GM18517 (cell line): ENCODE measurements around the gene SAMD1.

Experiments
- ATAC-seq: cut with Tn5 transposase; IDR thresholded peaks from one replicate; pipeline ENCODE4 v1.9.1; 2021; ENCODE audit warnings: mild to moderate bottlenecking, moderate library complexity; ENCODE audit not compliant: unreplicated experiment

SAMD1 gene

GRCh38 chr19:14090509-14091080 lies at the start of gene SAMD1:
TSS of gene SAMD1 (minus strand) at chr19:14090751.
- no peak for ATAC-seq

GRCh38 chr19:14139944-14140343 lies 49.4 kb upstream of the SAMD1 start:
- no peak for ATAC-seq

GRCh38 chr19:14138576-14139265 lies 48.2 kb upstream of the SAMD1 start:
- ATAC-seq = no peak

- ATAC-seq = peak; percentile 90
Measured at GRCh38 chr19:14136509-14137281, 46.1 kb upstream of the SAMD1 start, which contains the start of gene ASF1B. TSS of gene ASF1B (minus strand) at chr19:14136589. CDS start at chr19:14136456, 133 bp downstream.

- no peak for ATAC-seq
Measured at GRCh38 chr19:14135985-14136508, 45.5 kb upstream of the SAMD1 start.

- no peak for ATAC-seq
Measured at GRCh38 chr19:14135355-14135754, 44.8 kb upstream of the SAMD1 start.

- ATAC-seq = no peak
Measured at GRCh38 chr19:14127929-14128509, 37.5 kb upstream of the SAMD1 start.

- no peak for ATAC-seq
Measured at GRCh38 chr19:14127176-14127575, 36.6 kb upstream of the SAMD1 start.

GRCh38 chr19:14122924-14123323 lies 32.4 kb upstream of the SAMD1 start:
- no peak for ATAC-seq

- no peak for ATAC-seq
Measured at GRCh38 chr19:14120497-14120780, 29.9 kb upstream of the SAMD1 start.

- ATAC-seq = no peak
Measured at GRCh38 chr19:14119644-14120496, 29.3 kb upstream of the SAMD1 start.

GRCh38 chr19:14119146-14119545 lies 28.6 kb upstream of the SAMD1 start:
- ATAC-seq = no peak

GRCh38 chr19:14118165-14119051 lies 27.9 kb upstream of the SAMD1 start:
- peak; percentile 36 for ATAC-seq

- ATAC-seq = peak; percentile 85
Measured at GRCh38 chr19:14117668-14118164, 27.2 kb upstream of the SAMD1 start, which contains the start of gene PRKACA. TSS of gene PRKACA (minus strand) at chr19:14117762. CDS start at chr19:14117547, 215 bp downstream.

- ATAC-seq = no peak
Measured at GRCh38 chr19:14116918-14117578, 26.5 kb upstream of the SAMD1 start.

- ATAC-seq = no peak
Measured at GRCh38 chr19:14116525-14116917, 26.0 kb upstream of the SAMD1 start.

- ATAC-seq = no peak
Measured at GRCh38 chr19:14115756-14116155, 25.2 kb upstream of the SAMD1 start.

- ATAC-seq = no peak
Measured at GRCh38 chr19:14114854-14115253, 24.3 kb upstream of the SAMD1 start.

GRCh38 chr19:14114439-14114838 lies 23.9 kb upstream of the SAMD1 start:
- no peak for ATAC-seq
